Smooth muscle cell (in vitro differentiated cells): ENCODE measurements around the gene WNT7B. TPM values are rescaled to one million over a fixed set of nuclear protein-coding genes. Genes with fewer than 3 reads are reported as not detected.

ENCODE experiments used
- DNase-seq: peaks from one replicate; lab custom pipeline; 2025; ENCODE audit not compliant: unreplicated experiment; lab: John Stamatoyannopoulos, UW
- H2AFZ ChIP-seq: fragments of 200-600 bp; sonication (generic); 2 replicates; pipeline ENCODE4 v1.6.0; 2016; ENCODE audit warnings: antibody characterized with exemption, low read depth, mild to moderate bottlenecking
- H3F3A ChIP-seq: fragments of 200-600 bp; sonication (generic); 2 replicates; pipeline ENCODE4 v1.6.0; 2017; ENCODE audit warnings: antibody characterized with exemption, low read depth
- H3K27ac ChIP-seq: fragments of 200-600 bp; sonication (generic); 2 replicates; pipeline ENCODE4 v1.5.1; 2016; ENCODE audit warnings: low read depth, mild to moderate bottlenecking
- H3K27me3 ChIP-seq: fragments of 200-600 bp; sonication (generic); 2 replicates; pipeline ENCODE4 v1.6.1; 2016; ENCODE audit warnings: low read depth, mild to moderate bottlenecking
- H3K36me3 ChIP-seq: fragments of 200-600 bp; sonication (generic); 2 replicates; pipeline ENCODE4 v1.5.1; 2016; ENCODE audit warnings: low read depth
- H3K4me1 ChIP-seq: fragments of 200-600 bp; sonication (generic); 2 replicates; pipeline ENCODE4 v1.5.1; 2016; ENCODE audit warnings: low read depth
- H3K4me2 ChIP-seq: fragments of 200-600 bp; sonication (generic); 2 replicates; pipeline ENCODE4 v1.6.0; 2016; ENCODE audit warnings: mild to moderate bottlenecking
- H3K4me3 ChIP-seq: fragments of 200-600 bp; sonication (generic); 2 replicates; pipeline ENCODE4 v1.5.1; 2016; ENCODE audit warnings: mild to moderate bottlenecking
- H3K79me2 ChIP-seq: fragments of 200-600 bp; sonication (generic); 2 replicates; pipeline ENCODE4 v1.6.0; 2016; ENCODE audit warnings: low read depth, mild to moderate bottlenecking
- H3K9ac ChIP-seq: fragments of 200-600 bp; sonication (generic); 2 replicates; pipeline ENCODE4 v1.6.0; 2016; ENCODE audit warnings: low read depth
- H3K9me3 ChIP-seq: fragments of 200-600 bp; sonication (generic); replicated peaks from 2 replicates; pipeline ENCODE4 v1.5.1; 2016; ENCODE audit warnings: low read depth
- H4K20me1 ChIP-seq: fragments of 200-600 bp; sonication (generic); 2 replicates; pipeline ENCODE4 v1.6.0; 2016; ENCODE audit warnings: low read depth
- CTCF ChIP-seq: fragments of 200-600 bp; sonication (generic); IDR thresholded peaks from 2 replicates; pipeline ENCODE4 v1.5.1; 2017; ENCODE audit warnings: borderline replicate concordance, mild to moderate bottlenecking, antibody characterized with exemption; ENCODE audit not compliant: insufficient read depth, poor library complexity, severe bottlenecking
- WGBS: methylation state at CpG from one replicate; pipeline ENCODE4 v1.1.7; 2016; ENCODE audit warnings: low lambda C conversion rate; 5-methylcytosine and 5-hydroxymethylcytosine counted together
- polyA plus RNA-seq: library from polyadenylated mRNA; unstranded; fragments of >200 nt; fragmentation: Nextera tagmentation; extraction: Ambion mirVana; gene quantifications from 2 replicates; pipeline ENCODE4 v1.2.1, GENCODE V29; 2016
- total RNA-seq: library from RNA; depleted of rRNA; stranded (reverse); fragments of >200 nt; gene quantifications from 2 replicates; pipeline ENCODE4 v1.2.3, GENCODE V29; 2014

WNT7B gene
- total and polyA plus RNA-seq, 2 experiments from 2014 or later, result 0.69 to 1.6 TPM

DNA sequence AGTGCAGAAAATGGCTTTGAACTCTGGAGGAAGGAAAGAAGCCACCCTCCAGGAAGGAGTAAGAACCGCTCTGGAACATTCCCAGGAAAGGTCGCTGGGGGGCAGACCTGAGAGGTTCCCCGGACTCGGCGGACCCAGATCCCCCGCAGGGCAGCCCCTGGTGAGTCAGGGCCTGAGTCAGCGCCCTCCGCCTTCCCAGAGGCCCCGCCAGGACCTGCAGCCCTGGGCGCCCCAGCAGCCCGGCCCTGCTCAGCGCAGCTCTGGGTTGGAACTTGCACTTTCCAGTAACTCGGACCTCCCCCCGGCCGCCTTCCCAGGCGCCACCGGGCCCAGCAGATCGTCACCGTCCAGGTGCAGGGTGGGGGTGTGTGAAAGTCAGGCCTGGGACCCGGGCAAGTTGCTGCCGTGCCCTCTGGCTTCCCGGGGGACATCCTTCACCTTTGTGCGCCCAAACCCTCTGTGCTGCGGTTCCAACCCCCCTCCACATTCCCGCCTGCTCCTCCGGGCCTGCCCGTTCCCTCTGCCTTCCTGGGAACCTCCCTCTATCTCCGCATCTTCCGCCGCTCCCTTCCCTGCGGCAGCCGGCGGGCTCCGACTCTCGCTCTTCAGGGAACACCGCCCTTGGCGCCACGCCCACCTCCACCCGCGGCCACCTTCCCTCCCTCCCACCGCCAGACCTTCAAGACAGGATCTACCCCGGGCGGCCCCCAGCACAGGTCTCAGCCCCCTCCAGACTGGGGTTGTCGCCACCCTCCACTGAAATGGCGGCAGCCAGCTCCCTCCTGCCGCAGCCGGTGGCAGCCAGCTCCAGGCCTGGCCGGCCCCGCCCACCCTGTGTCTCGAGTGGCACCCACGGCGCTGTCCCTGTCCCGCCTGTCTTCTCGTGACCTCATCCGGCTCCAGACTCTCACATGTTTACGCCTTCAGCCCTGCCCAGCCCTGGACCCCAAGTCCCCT, 36.8 kb upstream of the WNT7B start:
- H3K79me2 ChIP-seq, result no peaks in the 10 kb centered on the region
- peak; percentile 86 for DNase-seq
- WGBS, result 4% methylated on average over 50 of the region's 56 CpGs
- H4K20me1 ChIP-seq, result no peaks in the 10 kb centered on the region
- H2AFZ ChIP-seq, result peak overlapping the region; percentile 86
- H3K4me3 ChIP-seq, result peak overlapping the region; percentile 58
- peak; percentile 60 for TF ChIP-seq CTCF
- no peaks in the 10 kb centered on the region for H3K9me3 ChIP-seq
- peak overlapping the region; percentile 87 for H3K4me2 ChIP-seq
- H3K27me3 ChIP-seq, result no peaks in the 10 kb centered on the region
- H3F3A ChIP-seq, result no peaks in the 10 kb centered on the region
- H3K9ac ChIP-seq, result peak overlapping the region; percentile 71
- no peaks in the 10 kb centered on the region for H3K36me3 ChIP-seq
- peaks cover 16% of the 10 kb centered on the region for H3K4me1 ChIP-seq
- H3K27ac ChIP-seq, result peak overlapping the region; percentile 90

- DNase-seq, result no peak
- Histone ChIP-seq H3K9ac (no peak overlapping the region), H3K4me1 (peaks cover 16% of the 10 kb centered on the region), H3K79me2 (no peaks in the 10 kb centered on the region), H3K27me3 (no peaks in the 10 kb centered on the region), H3K4me3 (no peak overlapping the region), H3F3A (no peaks in the 10 kb centered on the region), H2AFZ (no peak overlapping the region), H3K9me3 (no peaks in the 10 kb centered on the region), H3K4me2 (peak overlapping the region; percentile 28), H4K20me1 (no peaks in the 10 kb centered on the region), H3K27ac (peak overlapping the region; percentile 40), H3K36me3 (no peaks in the 10 kb centered on the region)
- WGBS, result 75% methylated on average over 11 of the region's 11 CpGs
- no peak for TF ChIP-seq CTCF
Observed at GRCh38 chr22:46012881-46013281, 35.9 kb upstream of the WNT7B start.

DNA sequence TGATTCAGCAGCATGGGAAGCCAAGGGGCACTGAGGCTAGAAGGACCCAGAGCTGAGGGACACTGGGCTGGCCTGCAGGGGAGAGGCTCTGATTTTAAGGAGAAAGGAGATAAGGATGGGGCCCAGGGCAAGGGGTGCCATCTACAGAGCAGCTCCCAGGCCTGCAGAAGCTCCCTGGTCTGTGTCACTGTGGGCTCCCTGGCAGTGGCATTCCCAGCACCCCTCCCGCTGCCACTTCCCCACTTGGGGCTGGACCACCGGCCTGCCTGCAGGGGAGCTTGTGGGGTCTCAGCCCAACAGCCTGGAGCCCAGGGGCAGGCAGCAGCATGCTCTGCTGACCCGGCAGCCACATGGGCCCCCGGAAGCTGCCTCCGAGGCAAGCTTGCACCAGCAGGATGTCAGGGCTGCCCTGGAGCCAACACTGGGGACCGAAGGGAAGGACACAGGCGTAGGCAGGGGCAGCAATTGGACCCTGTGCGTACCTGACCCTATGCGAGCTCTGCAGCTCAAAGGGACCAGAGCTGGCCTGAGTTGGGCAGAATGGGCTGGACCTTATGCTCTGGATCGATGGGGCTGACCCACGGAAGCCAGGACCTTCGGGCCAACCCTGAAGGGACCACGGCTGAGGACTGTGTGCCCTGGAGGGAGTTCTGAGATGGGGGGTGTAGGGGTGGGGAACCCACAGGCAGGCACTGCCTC, 35.4 kb upstream of the WNT7B start:
- TF ChIP-seq CTCF, result no peak
- H3K9me3 ChIP-seq, result no peaks in the 10 kb centered on the region
- peak overlapping the region; percentile 71 for H3K27ac ChIP-seq
- no peaks in the 10 kb centered on the region for H3K79me2 ChIP-seq
- H3K9ac ChIP-seq, result no peak overlapping the region
- peaks cover 16% of the 10 kb centered on the region for H3K4me1 ChIP-seq
- peak overlapping the region; percentile 38 for H3K4me2 ChIP-seq
- H2AFZ ChIP-seq, result no peak overlapping the region
- H3F3A ChIP-seq, result no peaks in the 10 kb centered on the region
- H3K4me3 ChIP-seq, result no peak overlapping the region
- 90% methylated on average over 13 of the region's 13 CpGs for WGBS
- no peaks in the 10 kb centered on the region for H4K20me1 ChIP-seq
- H3K36me3 ChIP-seq, result no peaks in the 10 kb centered on the region
- DNase-seq, result no peak
- no peaks in the 10 kb centered on the region for H3K27me3 ChIP-seq
